K562 (cell line): Measurements from ENCODE around the gene SIRT5. TPM values are rescaled to one million over a fixed set of nuclear protein-coding genes. Genes with fewer than 3 reads are reported as not detected.

Experiments used
- ATAC-seq: fragments of 200-7000 bp; cut with Tn5 transposase; 3 replicates; pipeline ENCODE4 v1.9.1; 2020; ENCODE audit warnings: moderate library complexity
- BruUV-seq: library from RNA; stranded (reverse); fragments of 400-500 nt; replicated peaks from 2 replicates; lab custom pipeline; 2021; lab: Mats Ljungman, UMichigan
- CTCF ChIA-PET: fragments of 300-600 bp; formaldehyde crosslinking; extraction: SDS; loops from one replicate; lab custom pipeline; 2021; ENCODE audit warnings: low intra/inter-chr PET ratio; lab: Yijun Ruan, JAX
- POLR2A ChIA-PET: fragments of 300-600, 350-650 bp; sonication (Branson Sonifier 250); formaldehyde crosslinking; extraction: SDS; loops from one replicate; lab custom pipeline; 2021; ENCODE audit warnings: antibody characterized with exemption, inconsistent platforms; lab: Yijun Ruan, JAX
- DNase-seq, 4 experiments: peaks; one replicate each; pipeline versions ENCODE4 v3.0.0 to v3.0.0-alpha.2; 2011 to 2018; ENCODE audit warnings: low spot score in 3 of 4, mixed read lengths in 3 of 4; ENCODE audit errors: extremely low read depth in 1 of 4
- FAIRE-seq: peaks from 2 replicates; lab custom pipeline; 2011; peaks lifted over from hg19 to GRCh38; lab: Jason Lieb, UNC
- H2AFZ ChIP-seq: 2 replicates; pipeline ENCODE4 v1.6.0; 2011; ENCODE audit warnings: low read depth, low read length, control low read depth, inconsistent platforms
- H3K27ac ChIP-seq: fragments of 200-600 bp; 3 replicates; pipeline ENCODE4 v1.8.0; 2011; ENCODE audit warnings: low read depth, mild to moderate bottlenecking, control low read depth, inconsistent platforms, low read length, moderate library complexity, mixed read lengths; ENCODE audit errors: extremely low read depth
- H3K27me3 ChIP-seq, 2 experiments: fragments of 300-600 bp in 1 of 2; 2 replicates in 1 of 2; 3 replicates in 1 of 2; pipeline versions ENCODE4 v1.6.0 to v1.8.0; 2011; ENCODE audit warnings: inconsistent platforms in 2 of 2, low read length in 2 of 2, mild to moderate bottlenecking in 1 of 2, mixed read lengths in 1 of 2, moderate library complexity in 1 of 2; ENCODE audit not compliant: control insufficient read depth in 2 of 2, insufficient read depth in 2 of 2
- H3K36me3 ChIP-seq: fragments of 300-600 bp; 3 replicates; pipeline ENCODE4 v1.8.0; 2011; ENCODE audit warnings: mild to moderate bottlenecking, low read length, inconsistent platforms; ENCODE audit not compliant: control insufficient read depth, insufficient read depth
- H3K4me1 ChIP-seq, 2 experiments: fragments of 200-600 bp in 1 of 2; replicated peaks in 1 of 2; 2 replicates in 1 of 2; 3 replicates in 1 of 2; pipeline versions ENCODE4 v1.5.1 to v1.8.0; 2011; ENCODE audit warnings: inconsistent platforms in 2 of 2, low read length in 2 of 2, mild to moderate bottlenecking in 1 of 2, mixed read lengths in 1 of 2, moderate library complexity in 1 of 2; ENCODE audit not compliant: control insufficient read depth in 2 of 2, insufficient read depth in 2 of 2
- H3K4me2 ChIP-seq: 2 replicates; pipeline ENCODE4 v1.6.1; 2011; ENCODE audit warnings: low read length, control low read depth, inconsistent platforms, mixed read lengths; ENCODE audit not compliant: insufficient read depth
- H3K4me3 ChIP-seq: fragments of 200-600 bp; sonication (generic), shearing (Covaris generic); 2 replicates; pipeline ENCODE4 v1.5.1; 2016; ENCODE audit warnings: control low read depth, inconsistent platforms
- H3K79me2 ChIP-seq: fragments of 200-600 bp; 3 replicates; pipeline ENCODE4 v1.8.0; 2011; ENCODE audit warnings: low read length, inconsistent platforms; ENCODE audit not compliant: control insufficient read depth, insufficient read depth
- H3K9ac ChIP-seq, 2 experiments: 2 replicates each; pipeline versions ENCODE4 v1.6.0 to v1.6.1; 2011; ENCODE audit warnings: low read depth in 2 of 2, low read length in 2 of 2, control low read depth in 1 of 2, inconsistent platforms in 1 of 2, mild to moderate bottlenecking in 1 of 2, mixed read lengths in 1 of 2; ENCODE audit not compliant: insufficient read depth in 1 of 2
- H3K9me1 ChIP-seq: one replicate; pipeline ENCODE4 v1.6.0; 2011; ENCODE audit warnings: inconsistent platforms, mild to moderate bottlenecking, low read length, moderate library complexity; ENCODE audit not compliant: control insufficient read depth, insufficient read depth
- H3K9me3 ChIP-seq: replicated peaks from 2 replicates; pipeline ENCODE4 v1.5.1; 2011; ENCODE audit warnings: low read depth, low read length, inconsistent platforms; ENCODE audit not compliant: control insufficient read depth, insufficient read depth
- H4K20me1 ChIP-seq: replicated peaks from 2 replicates; pipeline ENCODE4 v1.6.1; 2011; ENCODE audit warnings: low read length, inconsistent platforms, mixed read lengths; ENCODE audit not compliant: control insufficient read depth, insufficient read depth
- ARHGAP35 ChIP-seq: fragments of 450-650 bp; IDR thresholded peaks from 2 replicates; pipeline ENCODE4 v1.6.1; 2018; ENCODE audit not compliant: partially characterized antibody
- CBFA2T3 ChIP-seq: fragments of 450-650 bp; IDR thresholded peaks from 2 replicates; pipeline ENCODE4 v1.6.1; 2017
- CBX3 ChIP-seq, 2 experiments: IDR thresholded peaks; 1 replicate in 1 of 2; 2 replicates in 1 of 2; pipeline ENCODE4 v1.6.1; 2012; ENCODE audit warnings: inconsistent platforms in 2 of 2, low read length in 2 of 2, borderline replicate concordance in 1 of 2, control low read depth in 1 of 2
- CREB1 ChIP-seq, 2 experiments: sonication (generic) in 1 of 2; formaldehyde crosslinking in 1 of 2; IDR thresholded peaks; 2 replicates each; pipeline versions ENCODE4 v1.6.1 to v1.8.0; 2012 to 2022; ENCODE audit warnings: inconsistent platforms in 1 of 2, mild to moderate bottlenecking in 1 of 2, missing genetic modification reagents in 1 of 2, moderate library complexity in 1 of 2
- ELF2 ChIP-seq: fragments of 250-450 bp; sonication (Bioruptor Pico); IDR thresholded peaks from 2 replicates; pipeline ENCODE4 v1.5.0; 2021; ENCODE audit warnings: mild to moderate bottlenecking
- MAFG ChIP-seq: fragments of 450-650 bp; conservative IDR thresholded peaks from 2 replicates; pipeline ENCODE4 v1.6.1; 2016; ENCODE audit warnings: missing genetic modification characterization, missing compliant biosample characterization
- NR3C1 ChIP-seq: sonication (generic); formaldehyde crosslinking; IDR thresholded peaks from 2 replicates; pipeline ENCODE4 v1.8.1; 2022; ENCODE audit warnings: missing genetic modification reagents
- ZNF3 ChIP-seq: fragments of 250-450 bp; sonication (Bioruptor Pico); IDR thresholded peaks from 2 replicates; pipeline ENCODE4 v1.5.0; 2021; ENCODE audit warnings: mild to moderate bottlenecking, moderate library complexity
- ZNF324 ChIP-seq: fragments of 250-450 bp; sonication (Bioruptor Pico); IDR thresholded peaks from 2 replicates; pipeline ENCODE4 v1.4.0; 2020; ENCODE audit warnings: mild to moderate bottlenecking
- WGBS: fragments of 100-300 bp; shearing (Covaris generic); methylation state at CpG from one replicate; pipeline ENCODE4 v1.1.6; 2016; ENCODE audit warnings: low coverage, mixed read lengths; ENCODE audit not compliant: insufficient coverage; ENCODE audit errors: missing lambda C conversion rate; 5-methylcytosine and 5-hydroxymethylcytosine counted together
- in situ Hi-C: fragments of 300-500 bp; cut with MboI; formaldehyde crosslinking; loops from 4 replicates; pipeline ENCODE4 v1.15.0; 2018; ENCODE audit warnings: inconsistent platforms, mixed read lengths
- intact Hi-C: fragments of 100-400 bp; cut with micrococcal nuclease; formaldehyde crosslinking; loops from 2 replicates; pipeline ENCODE4 v1.14.2; 2022
- polyA plus RNA-seq, 8 experiments: library from polyadenylated mRNA; depleted of rRNA in 4 of 8; stranded (reverse) in 5 of 8; unstranded in 3 of 8; fragments of >200 nt; fragmentation: Nextera tagmentation in 2 of 8; fragmentation: Illumina TruSeq in 1 of 8; extraction: Ambion mirVana in 2 of 8; extraction: Trizol in 1 of 8; gene quantifications; 2 replicates each; pipeline versions ENCODE4 v1.2.1 to v1.2.3, GENCODE V29; 2011 to 2014; ENCODE audit warnings: inconsistent platforms in 1 of 8, missing spikeins in 1 of 8
- total RNA-seq, 7 experiments: library from RNA; depleted of rRNA in 6 of 7; stranded (reverse); fragments of >200 nt in 6 of 7; fragmentation: Illumina TruSeq in 2 of 7; extraction: Trizol in 2 of 7; gene quantifications; 2 replicates each; pipeline versions ENCODE4 v1.2.1 to v1.2.3, GENCODE V29; 2011 to 2021; ENCODE audit warnings: low replicate concordance in 1 of 7
- TF ChIP-seq, protein P1 (sequence below): fragments of 450-650 bp; IDR thresholded peaks from 2 replicates; pipeline ENCODE4 v1.6.1; 2018; ENCODE audit warnings: mild to moderate bottlenecking, low read depth; ENCODE audit not compliant: partially characterized antibody
- TF ChIP-seq, protein P2 (sequence below): fragments of 250-450 bp; sonication (Bioruptor Pico); IDR thresholded peaks from 2 replicates; pipeline ENCODE4 v1.4.0; 2020; ENCODE audit warnings: mild to moderate bottlenecking, moderate library complexity

The SIRT5 gene
- total and polyA plus RNA-seq, 9 of the 15 experiments (the other 6 are each of a cell fraction or from before 2014, with no cell fraction given), result 2.1 to 15.7 (median 11.4) TPM

DNA sequence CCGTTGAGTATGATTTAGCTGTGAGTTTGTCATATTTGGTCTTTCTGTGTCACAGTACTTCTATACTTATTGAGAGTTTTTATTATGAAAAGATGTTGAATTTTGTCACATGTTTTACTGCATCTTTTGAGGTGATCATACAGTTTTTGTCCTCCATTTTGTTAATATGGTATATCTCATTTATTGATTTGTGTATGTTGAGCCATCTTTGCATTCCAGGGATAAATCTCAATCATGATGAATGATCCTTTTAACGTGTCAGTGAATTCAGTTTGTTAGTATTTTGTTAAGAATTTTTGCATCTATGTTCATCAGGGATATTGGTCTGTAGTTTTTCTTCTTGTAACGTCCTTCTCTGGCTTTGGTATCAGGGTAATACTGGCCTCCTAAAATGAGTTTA, 3.5 kb downstream of the SIRT5 start:
- intact Hi-C loops (loop anchor here (5.0 to 10.0 kb wide), 4 partner anchors 91 to 497 kb away; partner anchors contain the start of gene GFOD1), in situ Hi-C loops (no loop called here)
- Histone ChIP-seq H3K27ac (no peak overlapping the region), H3K9me3 (peaks cover 4% of the 10 kb centered on the region), H3K9me1 (no peaks in the 10 kb centered on the region), H3K4me2 (no peak overlapping the region)
- CTCF ChIA-PET, result interaction anchor here (0.6 kb wide), 1 partner anchor 489 kb away, joined by 3 read pairs; no protein-coding TSS in a partner anchor
- ATAC-seq, result no peak
- no TSS peak for BruUV-seq
- TF ChIP-seq ZNF3 (CRISPR knock-in tag) (no peak), MAFG (tag) (no peak), CREB1 (IDR thresholded peaks at IDR 0.05) (no peak), CREB1 (CRISPR knock-in tag; IDR thresholded peaks at IDR 0.05) (no peak), ELF2 (CRISPR knock-in tag) (no peak), ZNF324 (CRISPR knock-in tag) (peak; percentile 85), ARHGAP35 (no peak), NR3C1 (CRISPR knock-in tag) (no peak), CBFA2T3 (no peak), CBX3 (IDR thresholded peaks at IDR 0.05; ENCODE audit: borderline replicate concordance in 1 of 2, low read length in 2 of 2) (peak in 1 of 2 experiments; percentile 79; a peak in 2 of 3 replicates)
- TF ChIP-seq, protein P1, sequence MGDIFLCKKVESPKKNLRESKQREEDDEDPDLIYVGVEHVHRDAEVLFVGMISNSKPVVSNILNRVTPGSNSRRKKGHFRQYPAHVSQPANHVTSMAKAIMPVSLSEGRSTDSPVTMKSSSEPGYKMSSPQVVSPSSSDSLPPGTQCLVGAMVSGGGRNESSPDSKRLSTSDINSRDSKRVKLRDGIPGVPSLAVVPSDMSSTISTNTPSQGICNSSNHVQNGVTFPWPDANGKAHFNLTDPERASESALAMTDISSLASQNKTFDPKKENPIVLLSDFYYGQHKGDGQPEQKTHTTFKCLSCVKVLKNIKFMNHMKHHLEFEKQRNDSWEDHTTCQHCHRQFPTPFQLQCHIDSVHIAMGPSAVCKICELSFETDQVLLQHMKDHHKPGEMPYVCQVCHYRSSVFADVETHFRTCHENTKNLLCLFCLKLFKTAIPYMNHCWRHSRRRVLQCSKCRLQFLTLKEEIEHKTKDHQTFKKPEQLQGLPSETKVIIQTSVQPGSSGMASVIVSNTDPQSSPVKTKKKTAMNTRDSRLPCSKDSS, result peak; percentile 43
- TF ChIP-seq, protein P2, sequence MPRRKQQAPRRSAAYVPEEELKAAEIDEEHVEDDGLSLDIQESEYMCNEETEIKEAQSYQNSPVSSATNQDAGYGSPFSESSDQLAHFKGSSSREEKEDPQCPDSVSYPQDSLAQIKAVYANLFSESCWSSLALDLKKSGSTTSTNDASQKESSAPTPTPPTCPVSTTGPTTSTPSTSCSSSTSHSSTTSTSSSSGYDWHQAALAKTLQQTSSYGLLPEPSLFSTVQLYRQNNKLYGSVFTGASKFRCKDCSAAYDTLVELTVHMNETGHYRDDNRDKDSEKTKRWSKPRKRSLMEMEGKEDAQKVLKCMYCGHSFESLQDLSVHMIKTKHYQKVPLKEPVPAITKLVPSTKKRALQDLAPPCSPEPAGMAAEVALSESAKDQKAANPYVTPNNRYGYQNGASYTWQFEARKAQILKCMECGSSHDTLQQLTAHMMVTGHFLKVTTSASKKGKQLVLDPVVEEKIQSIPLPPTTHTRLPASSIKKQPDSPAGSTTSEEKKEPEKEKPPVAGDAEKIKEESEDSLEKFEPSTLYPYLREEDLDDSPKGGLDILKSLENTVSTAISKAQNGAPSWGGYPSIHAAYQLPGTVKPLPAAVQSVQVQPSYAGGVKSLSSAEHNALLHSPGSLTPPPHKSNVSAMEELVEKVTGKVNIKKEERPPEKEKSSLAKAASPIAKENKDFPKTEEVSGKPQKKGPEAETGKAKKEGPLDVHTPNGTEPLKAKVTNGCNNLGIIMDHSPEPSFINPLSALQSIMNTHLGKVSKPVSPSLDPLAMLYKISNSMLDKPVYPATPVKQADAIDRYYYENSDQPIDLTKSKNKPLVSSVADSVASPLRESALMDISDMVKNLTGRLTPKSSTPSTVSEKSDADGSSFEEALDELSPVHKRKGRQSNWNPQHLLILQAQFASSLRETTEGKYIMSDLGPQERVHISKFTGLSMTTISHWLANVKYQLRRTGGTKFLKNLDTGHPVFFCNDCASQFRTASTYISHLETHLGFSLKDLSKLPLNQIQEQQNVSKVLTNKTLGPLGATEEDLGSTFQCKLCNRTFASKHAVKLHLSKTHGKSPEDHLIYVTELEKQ (CRISPR knock-in tag), result no peak
- TF ChIP-seq, all 486 proteins: peak for 3
- peaks cover 19% of the 10 kb centered on the region for H3K79me2 ChIP-seq
- no peaks in the 10 kb centered on the region for H3K36me3 ChIP-seq
- H3K4me1 ChIP-seq, result peaks cover 22 to 26% of the 10 kb centered on the region in 2 experiments
- H3K9ac ChIP-seq, result no peak overlapping the region
- H3K27me3 ChIP-seq, result no peaks in the 10 kb centered on the region
- FAIRE-seq, result no peak
- POLR2A ChIA-PET, result no interaction called here
- H4K20me1 ChIP-seq, result no peaks in the 10 kb centered on the region
- no peak overlapping the region for H2AFZ ChIP-seq
- H3K4me3 ChIP-seq, result no peak overlapping the region
- WGBS, result 78% methylated on average over 3 of the region's 3 CpGs
- no peak for DNase-seq
